ENCODE measurements around the gene TTC21A.

Gene TTC21A

DNA sequence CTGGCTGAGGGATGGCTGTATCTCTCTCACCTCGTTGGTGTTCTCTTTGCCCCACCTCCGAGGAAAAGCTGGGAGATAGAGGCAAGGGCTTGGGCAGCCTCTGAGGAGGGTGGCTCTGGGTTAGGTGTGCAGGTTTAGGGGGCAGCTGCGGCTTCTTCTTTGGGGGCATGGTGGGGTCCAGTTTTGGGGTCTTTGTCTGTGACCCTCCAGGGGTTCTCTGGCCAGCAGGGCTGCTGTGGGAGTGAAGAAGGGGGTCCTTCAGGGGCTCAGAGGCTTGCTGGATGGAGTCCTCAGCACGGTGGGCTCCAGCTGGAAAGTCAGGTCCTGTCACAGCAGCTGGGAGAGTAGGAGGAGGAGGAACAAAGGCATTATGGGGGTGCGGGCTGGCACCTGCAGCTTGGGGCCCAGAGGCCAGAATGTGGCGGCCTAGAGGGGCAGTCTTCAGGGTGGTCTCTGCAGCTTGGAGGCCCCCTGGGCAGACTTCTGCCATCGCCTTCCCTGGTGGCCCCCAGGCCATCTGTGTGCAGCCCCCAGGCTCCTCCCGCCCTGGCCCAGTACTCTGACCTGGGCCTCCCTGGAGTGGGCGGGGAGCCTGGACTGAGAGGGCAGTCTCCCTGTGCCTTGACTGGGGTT lies 78.0 kb downstream of the TTC21A start:
- DNase-seq (ENCODE audit: insufficient read length, low spot score) (no peak), FAIRE-seq (no peak)
- no peak for TF ChIP-seq POLR2A (IDR thresholded peaks at IDR 0.05; ENCODE audit: low read depth, low read length)

DNA sequence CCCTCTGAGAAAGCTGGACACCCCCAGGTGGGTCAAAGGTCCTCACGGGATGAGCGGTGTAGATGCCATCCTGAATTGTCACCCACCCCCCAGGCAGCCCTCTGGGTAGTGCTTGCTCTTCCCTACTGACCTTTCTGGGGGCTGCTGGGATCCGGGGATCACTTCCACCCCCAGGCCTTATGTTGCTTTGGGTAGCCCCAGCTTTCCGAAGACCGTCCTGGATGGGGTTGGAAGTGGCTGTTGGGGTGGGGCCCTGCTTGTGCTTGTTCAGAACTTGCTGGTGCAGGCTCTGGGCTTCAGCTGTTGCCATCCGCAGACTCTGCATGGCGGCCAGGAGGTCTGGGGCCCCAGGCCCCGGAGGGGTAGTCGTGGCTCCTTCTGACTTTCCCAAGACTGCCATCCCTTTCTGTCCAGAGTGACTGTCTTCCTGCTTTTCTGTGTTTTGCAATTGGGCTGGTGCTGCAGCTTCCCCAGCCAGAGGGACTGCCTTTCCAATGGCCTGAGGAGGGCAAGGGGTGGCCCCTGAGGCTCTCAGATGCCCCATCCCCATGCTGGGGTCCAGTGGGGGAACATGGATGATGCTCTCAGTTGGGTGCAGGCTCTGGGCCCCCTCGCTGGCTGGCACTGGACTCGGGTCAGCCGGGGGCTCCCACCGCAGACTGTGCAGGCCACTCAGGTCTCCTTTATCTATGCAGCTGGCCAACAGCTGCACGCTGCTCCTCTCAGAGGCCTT lies 78.6 kb downstream of the TTC21A start:
- FAIRE-seq (no peak), DNase-seq (ENCODE audit: insufficient read length, low spot score) (no peak)

GRCh38 chr3:39186692-39187151 lies 79.2 kb downstream of the TTC21A start:
- FAIRE-seq (no peak), DNase-seq (ENCODE audit: insufficient read length, low spot score) (no peak)
- no peak for TF ChIP-seq POLR2A (IDR thresholded peaks at IDR 0.05; ENCODE audit: low read depth, low read length)

More for the DNA sequence above, 78.6 kb downstream of the TTC21A start:
- no peak for TF ChIP-seq POLR2A (IDR thresholded peaks at IDR 0.05; ENCODE audit: low read depth, low read length)

DNA sequence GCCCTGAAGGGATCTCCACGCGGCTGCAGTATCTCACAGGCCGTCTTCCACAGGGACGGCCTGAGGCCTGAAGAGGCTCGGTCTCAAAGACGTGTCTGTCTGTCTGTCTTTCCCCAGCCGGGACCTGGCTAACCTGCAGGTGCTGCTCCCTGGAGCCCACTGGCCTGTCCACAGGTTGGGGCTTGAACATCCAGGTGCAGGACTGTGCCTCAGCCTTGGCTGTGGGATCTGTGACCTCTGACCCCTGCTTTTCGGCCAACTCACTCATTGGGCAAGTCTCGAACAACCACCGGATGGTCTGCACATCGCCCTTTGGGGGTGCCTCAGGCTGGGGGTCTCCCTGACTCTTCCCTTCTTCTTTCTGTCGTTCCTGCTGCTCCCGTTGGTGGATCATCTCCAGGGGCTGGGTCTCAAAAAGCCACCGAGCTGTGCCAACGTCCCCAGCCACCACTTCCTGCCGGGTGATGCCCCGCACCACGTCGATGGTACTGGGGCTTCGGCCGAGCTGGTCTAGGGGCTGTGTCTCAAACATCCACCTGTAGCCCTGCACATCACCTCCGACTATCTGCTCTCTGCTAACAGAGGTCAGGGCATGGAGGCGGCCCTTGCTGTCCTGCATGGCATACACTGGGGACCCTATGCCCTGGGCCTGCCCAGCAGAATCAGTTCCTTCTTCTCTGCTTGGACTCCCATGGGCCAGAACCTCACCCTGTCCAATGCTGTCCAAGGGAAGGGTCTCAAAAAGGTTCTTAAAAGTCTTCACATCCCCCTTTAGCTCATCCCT lies 80.1 kb downstream of the TTC21A start:
- TF ChIP-seq POLR2A (IDR thresholded peaks at IDR 0.05; ENCODE audit: low read depth, low read length): no peak
- FAIRE-seq: no peak
- DNase-seq (ENCODE audit: insufficient read length, low spot score): no peak
